Stimulated activated CD4-positive, alpha-beta T cell treated with anti-CD3 and anti-CD28 coated beads, Interleukin-1b, Interleukin-23, amount 100 ng/mL, for 24 hours (primary cell): ENCODE results near the gene ELMO2.

Source experiments
- DNase-seq, 4 experiments: peaks; one replicate each; pipeline ENCODE4 v3.0.0-alpha.2; 2020; ENCODE audit warnings: low read depth in 4 of 4, low spot score in 1 of 4

Gene ELMO2

DNA sequence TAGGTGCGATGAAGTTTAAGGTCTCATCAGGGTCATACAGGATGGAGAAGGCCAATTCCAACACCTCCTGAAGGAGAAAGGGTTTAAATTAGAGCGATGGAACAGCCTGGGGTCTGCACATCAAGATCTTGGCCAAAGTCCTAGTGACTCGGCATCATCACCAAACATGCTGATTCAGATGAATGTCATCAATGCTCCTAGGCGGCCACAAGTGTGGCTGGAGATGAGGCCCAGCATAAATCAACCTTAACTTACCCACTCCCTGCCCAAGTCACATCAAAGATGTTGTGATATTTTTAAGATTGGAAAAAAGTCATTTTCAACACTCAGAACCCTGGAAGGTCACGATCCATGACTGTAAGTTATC lies 37.5 kb downstream of the ELMO2 start:
- no peak for DNase-seq

DNA sequence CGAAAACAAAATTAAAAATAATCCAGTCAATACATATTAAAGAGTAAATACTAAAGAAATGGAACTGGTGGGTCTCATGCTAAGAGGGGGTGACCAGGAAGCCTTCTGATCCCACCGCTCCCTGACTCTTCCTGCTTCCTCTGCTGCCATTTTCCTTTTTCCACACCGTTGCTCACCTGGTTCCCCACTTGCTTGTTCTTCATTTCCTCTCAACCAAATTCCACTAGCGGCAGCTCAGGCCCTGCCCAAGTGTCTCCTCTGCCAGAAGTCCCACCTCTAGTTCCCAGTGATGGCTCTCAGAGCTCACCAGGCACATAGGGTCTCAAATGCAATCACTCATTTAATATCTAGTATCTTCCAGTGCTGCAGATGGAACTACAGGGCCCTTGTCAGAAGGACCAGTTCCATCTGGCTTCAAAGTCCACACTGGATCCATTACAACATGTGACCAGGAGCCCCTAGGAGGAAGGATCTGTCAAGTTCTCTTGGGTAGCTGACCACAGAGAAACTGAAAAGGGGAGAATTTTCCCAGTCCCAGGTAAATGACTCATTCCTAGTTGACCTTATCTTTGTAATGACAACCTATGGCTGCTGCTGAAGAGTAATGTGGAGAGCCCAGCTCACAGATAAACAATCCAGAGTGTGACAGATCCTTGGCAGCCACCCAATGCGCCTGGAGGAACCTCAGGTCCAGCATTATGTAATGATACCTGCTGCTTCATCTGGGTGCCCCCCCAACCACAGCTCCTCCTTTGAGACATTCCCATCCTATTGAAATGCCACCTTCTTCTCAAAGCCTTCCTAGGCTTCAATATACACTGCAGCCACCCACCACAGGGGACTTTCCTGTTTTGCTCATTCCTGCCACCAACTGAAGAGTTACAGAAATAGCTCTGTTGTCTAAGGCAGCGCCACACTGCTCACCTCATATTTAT lies 38.2 kb downstream of the ELMO2 start:
- DNase-seq: no peak

DNA sequence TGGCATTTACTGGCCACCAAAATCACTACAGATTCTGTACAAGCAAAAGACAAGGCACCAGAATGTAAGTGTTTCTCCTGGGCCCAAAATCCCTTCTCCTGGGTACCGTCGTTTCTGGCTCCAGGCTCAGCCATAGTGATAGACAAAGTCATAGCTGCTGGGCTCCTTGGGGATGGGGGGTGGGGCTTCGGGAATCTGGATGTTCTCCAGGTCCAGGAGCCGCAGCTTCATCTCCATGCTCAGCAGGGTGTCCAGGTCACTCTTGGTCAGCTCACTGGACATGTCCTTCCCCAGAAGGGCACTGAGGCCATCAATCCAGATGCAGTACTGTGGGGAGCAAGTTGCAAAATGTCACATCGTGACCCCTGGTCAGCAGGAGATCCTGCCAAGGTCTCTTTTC lies 39.2 kb downstream of the ELMO2 start:
- no peak for DNase-seq

DNA sequence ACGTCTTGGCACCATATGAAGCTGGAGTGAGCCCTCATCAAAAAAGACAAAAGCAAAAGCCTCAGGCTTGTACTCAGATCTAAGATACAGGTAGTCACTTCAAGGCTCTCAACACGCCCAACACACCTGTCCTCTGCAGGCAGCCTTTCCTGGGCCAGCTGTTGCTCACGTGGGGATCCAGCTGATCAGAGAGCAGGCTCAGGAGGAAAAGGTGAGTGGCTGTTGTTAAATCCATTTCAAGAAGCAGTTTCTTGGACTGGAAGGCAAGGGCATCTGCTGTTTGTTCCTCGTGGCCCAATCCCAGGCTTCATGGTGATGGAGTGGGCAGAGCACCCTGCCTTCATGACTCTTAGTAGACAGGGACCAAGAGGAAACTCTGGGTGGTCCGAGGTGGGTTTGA lies 39.6 kb downstream of the ELMO2 start:
- DNase-seq: no peak

DNA sequence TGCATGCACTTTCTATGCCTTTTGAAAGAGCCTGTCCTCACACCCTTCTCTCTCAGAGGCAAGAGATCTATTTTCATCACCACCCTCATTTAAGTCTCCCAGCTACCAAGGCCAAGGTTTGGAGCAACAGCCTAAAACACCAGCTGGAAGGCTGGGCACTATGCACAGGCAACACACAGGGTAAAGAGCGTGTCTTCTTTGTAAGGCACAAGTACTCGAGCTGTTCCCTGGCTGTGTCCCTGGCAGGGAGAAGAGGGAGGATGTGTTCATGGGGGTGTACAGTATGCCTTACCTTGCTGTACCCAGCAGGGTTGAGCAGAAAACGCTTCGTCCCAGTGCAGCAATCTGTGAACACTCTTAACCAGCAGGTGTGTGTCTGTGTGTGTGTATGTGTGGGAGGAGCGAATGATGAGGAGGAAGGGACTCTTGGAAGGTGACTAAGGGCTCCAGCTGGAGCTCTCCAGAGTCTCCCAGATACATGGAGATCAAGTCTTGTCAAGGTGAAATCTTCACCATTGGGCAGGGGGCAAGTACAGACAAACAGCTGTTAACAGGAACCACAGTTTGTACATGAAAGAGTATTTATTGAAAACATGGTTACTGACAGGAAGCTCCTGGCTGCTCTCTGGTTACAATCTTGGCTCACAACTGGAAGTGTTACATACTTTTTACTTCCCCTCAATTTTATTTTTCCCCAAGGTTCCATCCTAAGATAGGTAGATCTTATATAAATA lies 40.8 kb downstream of the ELMO2 start:
- no peak for DNase-seq

DNA sequence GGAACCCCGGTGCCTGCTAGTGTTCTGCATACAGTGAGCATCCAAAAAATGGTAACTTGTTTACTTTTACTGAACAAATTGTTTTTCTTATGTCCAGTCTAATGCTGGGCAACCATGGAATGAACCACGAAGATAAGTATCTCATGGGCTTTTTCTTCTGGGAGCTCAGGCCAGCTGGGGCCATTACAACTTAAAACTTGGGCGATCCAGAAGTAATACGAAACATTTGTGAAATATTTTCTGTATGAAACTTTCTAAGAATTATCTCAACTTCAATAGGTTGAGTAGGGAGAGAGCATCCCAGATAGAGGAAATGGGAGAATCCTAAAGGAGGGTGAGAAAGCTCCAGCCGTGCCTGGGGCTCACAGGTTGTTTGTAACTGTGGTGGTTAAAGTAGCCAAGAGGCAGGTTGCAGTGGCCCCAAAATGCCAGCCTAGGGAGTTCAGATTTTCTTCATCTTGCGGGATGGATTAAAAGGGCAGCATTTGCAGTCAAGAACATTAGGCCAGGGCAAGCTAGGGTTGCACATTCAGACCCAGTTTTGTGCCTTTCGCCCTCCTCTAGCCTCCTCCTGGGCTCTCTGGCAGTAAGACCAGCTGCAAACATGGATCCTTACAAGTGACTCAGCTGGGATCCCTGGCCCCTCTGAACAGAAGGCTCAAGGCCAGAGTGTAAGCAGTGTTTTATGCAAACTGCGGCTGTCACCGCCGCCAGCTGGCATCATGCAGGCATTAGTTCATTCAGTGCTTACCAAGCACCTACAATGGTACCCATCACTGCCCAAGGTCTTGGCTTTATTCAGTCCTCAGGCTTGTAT lies 41.5 kb downstream of the ELMO2 start:
- DNase-seq: no peak

DNA sequence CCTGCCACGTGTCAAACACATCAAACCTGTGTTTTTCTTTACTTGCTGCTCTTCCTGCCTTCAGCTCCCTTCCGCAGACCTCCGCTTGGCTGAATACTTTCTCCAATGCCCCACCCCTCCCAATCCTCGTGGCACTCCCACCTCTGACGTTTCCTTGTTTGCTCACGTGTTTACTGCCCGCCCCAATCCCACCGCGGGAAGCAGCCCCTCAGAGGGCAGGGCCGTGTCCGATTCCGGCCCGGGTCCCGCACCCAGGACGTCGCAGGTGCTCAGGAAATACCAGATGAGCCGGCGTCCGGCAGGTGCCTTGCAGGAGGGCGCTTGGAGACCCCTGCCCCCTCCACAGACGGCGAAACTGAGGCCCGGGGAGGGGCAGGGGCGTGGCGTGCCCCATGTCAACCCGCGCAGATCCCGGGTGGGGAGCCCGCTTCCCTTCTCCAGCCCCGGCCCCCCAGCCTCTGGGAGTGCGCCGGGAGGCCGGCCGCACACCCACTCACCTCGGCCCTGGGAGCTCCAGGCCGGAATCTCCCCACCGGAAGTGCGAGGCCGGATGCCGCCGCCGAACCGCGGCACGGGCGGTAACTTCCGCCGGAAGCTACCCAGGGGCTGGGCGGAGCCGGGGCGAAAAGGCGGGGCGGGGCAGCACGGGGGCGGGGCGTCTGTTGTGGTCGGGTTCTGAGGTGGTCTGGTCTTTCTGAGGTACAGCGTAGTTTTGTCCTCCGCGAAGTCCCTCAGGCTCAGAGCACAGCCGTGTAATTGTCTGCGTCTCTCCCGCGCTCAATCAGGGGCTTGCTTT lies 42.3 kb downstream of the ELMO2 start:
- DNase-seq: peak; percentile 72 to 80 (median 76)

DNA sequence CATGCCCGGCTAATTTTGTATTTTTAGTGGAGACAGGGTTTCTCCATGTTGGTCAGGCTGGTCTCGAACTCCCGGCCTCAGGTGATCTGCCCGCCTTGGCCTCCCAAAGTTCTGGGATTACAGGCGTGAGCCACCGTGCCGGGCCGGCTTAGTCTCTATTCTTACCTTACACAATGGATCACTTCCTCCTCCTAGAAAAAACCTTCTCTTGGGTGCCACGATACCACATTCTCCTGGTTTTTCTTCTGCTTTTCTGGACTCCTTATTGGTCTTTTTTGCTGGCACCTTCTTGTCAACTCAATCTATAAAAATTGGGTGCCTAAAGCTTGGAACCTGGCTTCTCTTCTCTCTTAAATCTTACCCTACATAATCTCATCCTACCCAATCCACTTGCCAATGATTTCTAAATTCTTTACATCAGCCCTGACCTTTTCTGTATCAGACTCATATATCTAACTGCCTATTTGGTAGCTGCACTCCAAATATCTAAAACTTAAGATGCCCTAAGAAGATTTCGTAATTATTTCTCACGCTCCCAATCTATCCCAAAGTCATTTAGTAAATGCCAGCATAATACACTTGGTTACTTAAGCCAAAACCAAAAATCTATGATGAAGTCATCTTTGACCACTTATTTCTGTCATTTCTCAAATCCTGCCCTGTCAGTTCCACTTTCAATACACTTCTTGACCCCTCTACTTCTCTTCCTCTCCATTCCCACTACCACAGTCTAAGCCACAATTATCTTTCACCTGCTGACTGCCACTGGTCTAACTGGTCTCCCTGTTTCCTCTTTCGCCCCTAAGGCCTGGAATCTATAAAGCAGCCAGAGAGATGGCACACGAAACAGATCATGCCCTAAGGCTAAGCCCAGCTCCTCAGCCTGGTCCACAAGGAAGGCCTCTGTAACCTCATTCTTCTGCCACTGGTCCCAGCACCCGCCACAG lies 43.2 kb downstream of the ELMO2 start:
- DNase-seq: no peak

DNA sequence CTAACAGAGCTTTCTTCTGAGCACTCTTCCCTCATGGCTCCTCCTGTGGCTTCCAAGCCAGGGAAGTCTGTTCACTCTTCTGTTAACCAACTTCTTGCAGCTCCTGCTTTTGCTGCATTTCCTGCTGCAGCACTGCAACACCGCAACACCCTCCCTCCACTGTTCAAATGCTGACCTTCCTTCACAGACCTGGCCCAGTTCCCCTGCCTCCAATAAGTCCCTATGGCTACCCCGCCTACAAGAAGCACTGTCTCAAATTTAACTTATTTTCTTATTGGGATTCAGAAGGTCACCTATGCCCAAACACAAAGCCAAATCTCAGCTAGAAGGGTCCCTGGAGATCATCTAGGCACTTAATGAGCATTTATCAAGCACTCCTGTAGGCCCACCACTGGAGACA lies 44.6 kb downstream of the ELMO2 start:
- DNase-seq: no peak

DNA sequence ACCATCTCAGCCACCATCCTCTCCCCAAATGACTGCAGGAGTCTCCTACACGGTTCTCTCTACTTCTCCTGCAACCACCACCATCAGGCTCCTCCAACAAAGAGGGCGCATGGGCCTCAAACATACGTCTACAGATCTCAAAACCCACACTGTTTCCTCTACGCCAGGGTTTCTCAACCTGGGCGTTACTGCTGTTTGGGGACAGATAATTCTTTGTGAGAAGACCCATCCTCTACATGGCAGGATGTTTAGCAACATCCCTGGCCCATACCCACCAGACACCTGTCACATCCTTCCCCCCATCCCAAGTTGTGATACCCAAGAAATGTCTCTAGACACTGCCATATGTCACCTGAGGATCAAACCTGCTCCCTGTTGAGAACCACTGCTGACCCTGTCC lies 45.0 kb downstream of the ELMO2 start:
- no peak for DNase-seq

DNA sequence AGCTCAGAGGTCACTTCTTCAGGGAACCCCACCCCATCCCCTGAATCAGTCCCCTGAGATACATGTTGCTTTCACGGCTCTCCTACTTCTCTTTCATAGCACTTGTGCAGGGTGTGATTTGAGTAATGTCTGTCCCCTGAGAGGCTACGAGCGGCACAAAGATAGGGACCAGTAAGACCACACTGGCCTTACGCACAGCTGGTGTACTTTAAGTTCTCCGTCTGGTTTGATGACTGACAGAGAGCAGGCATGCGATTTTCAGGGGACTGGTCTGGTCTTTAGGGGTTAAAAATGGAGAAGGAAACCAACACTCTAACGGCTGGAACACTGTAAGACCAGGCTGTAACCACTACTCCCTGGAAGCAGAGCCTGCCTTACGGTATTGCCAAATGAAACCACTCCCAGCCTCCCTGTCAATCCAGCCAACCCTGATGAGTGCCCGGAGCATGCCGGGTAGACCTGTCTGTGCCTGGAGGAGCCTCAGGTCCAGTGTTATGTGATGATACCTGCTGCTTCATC lies 47.1 kb downstream of the ELMO2 start:
- DNase-seq: no peak

DNA sequence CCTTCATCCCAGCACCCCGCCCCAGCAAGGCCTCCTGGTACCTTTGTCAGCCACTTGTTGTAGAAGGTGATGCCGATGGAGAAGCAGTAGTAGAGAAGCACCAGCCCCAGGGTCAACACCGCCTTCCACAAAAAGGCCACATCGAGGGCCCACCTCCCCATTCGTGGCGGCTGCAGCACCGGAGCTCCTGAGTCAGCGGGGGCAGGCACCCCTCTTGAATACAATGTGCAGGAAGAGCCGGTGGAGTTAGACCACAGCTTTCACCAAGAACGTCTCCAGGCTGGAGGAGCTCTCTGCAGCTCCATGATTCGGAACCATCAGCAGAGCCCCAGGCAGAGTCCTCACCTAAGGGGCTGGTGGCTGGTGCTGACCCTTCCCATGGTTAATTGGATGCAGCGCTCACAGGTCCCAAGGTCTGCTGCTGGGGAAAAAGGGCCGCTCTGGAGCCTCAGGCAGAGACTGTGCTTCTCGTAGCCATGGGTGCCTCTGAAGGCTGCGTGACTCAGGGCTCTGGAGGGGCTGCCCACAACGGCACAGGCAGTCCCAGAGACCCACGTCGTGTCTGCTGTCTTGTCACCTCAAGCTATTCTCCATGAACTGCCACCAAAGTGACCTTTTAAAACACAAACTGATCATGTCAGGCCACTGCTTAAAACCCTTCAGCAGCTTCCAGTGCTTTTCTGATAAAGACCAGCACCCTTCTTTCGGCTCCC lies 47.9 kb downstream of the ELMO2 start:
- no peak for DNase-seq

DNA sequence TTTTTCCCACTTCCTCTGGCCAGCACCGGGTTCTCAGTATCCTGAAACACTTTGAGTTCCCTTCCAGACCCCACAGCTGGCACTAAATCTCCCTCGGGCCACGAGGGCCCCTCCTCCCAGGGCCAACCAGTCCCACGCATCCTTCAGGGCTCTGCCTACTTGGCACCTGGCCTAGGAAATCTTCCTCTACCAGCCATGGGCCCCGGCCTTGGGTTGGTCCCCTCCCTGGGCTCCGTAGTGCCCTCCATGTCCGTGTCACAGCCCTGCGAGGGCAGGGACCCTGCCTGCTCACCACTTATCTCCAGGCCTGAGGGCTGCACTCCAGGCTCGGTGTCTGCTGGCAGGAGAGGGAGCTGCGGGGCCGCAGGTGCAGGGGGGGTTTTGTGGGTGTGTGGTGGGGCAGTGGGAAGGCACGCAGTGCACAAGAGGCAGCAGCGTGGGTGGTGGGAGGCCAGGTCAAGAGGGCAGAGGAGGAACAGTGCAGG lies 49.3 kb downstream of the ELMO2 start:
- DNase-seq: no peak

DNA sequence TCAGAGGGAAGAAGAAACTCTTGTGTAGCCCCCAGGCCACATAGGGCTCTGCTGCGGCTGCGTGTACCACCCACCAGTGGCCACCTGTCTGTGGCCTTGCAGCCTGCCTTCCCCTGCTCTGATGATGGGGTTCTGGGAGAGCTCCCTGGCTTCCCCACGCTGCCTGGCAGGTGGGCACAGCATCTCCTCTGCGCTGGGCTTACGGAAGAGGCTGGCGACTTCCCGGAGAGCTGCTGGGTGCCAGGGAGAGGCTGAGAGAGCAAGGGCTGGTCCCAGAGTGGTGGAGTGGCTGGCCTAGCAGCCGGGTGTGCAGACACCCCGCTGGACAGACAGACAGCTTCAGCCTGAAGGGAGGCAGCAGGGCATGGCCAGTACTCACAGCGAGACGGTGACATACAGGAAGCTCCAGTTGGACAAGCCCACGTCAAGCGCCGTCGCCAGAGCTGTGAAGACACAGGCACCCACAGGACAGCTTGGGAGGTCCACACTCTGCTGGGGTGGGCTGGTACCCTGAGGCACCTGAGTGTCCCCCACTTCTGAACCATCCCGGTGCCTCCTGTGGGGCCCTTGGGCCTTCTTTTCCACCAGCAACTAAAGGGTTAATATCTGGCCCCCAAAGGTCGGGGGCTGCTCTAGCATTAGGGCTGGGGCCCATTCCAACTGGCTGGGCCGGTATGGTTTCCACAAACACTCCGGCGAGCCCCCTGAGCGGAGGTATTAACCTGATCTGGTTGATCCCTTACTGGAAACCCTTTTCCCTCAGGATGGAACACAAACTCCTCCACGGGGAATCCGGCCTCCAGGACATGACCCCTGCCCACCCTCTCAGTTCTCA lies 50.0 kb downstream of the ELMO2 start:
- no peak for DNase-seq

DNA sequence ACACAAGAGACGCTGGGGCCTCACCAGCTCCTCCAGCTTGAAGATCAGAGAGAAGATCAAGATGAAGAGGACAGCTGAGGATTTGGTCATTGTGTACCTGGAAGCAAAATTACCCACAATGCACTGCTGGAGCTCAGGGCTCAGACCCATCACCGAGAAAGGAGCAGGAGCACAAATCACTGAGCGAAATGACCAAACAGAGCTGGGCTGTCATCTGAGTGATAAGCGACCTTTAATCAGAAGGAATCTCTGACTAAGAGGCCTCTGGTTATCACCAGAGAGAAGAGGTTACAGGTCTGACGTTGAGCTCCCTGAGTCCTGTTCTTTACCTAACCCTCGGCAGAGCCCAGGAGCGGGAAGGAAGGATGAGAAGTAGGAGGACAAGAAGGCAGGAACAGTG lies 50.6 kb downstream of the ELMO2 start:
- DNase-seq: no peak

DNA sequence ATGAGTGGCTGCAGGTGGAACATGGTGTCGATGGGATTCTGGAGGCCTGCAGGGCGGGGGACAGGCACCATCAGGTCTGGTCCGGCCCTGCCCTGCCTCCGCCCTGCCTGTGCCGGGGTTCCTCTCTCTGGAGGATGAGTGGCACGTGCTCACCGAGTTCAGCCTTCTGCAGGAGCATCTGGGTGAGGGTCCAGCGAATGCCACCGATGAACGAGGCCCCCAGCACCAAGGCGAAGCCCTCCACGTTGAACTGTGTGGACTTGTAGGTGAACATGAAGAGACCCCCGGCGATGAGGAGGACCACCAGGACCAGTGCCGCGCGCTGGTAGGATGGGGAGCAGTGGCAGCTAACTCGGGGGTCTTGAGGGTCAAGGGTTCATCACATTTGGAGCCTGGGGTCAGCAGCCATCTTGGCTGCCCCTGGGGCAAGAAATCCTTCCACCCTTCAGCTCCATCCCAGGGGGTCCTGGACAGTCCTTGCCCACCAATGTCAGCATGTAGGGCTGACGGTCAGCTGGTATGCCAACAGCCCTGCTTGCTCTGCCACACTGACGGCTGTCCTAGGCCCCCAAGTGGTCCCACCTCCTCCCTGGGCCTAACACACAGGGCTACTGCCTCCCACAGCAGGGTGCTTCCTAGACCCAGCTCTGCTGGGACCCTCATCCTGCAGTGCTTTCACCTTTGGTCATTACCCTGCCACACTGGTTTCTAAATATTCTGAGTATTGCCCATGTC lies 51.3 kb downstream of the ELMO2 start:
- DNase-seq: no peak

DNA sequence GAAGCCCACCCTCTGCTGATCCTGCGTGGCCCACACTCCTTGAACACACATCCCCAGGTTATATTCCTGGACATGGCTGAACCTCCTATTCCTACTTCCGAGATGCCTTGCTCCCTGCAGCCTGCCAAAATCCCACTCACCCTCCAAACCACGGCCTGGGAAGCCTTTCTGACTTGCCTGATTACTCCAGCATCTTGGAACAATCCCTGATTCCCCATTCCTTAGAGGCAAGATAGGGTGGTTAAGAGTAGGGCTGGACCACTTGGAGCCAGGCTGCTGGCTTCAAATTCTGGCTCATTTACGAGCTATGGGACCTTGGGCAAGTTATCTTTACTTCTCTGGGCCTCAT lies 52.2 kb downstream of the ELMO2 start:
- no peak for DNase-seq
